Measurements from ENCODE around the gene CXCL6. TPM values are rescaled to one million over a fixed set of nuclear protein-coding genes. Genes with fewer than 3 reads are reported as not detected.
A peak's percentile ranks its signal among the peaks of the same experiment; 100 is the strongest.

Gene CXCL6
- polyA plus RNA-seq, 3 donors = not detected

DNA sequence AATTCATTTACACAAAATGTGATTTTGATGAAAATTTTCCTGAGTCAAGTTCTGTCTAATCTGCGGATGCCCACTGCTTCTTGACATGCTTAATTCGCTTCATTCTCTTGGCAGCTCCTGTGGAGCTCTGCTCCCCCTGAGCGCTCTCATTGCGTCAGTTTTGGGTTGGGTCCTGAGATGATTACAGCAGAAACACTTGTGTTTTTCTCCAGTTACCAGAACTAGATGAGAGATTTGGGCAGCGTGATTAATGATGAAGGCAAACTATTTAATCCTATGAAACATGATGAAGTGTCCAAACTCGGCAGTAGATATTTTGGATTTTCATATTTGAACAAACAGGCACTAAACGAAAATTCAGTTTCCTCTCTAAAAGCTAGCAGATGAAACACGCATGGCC lies 28.5 kb downstream of the CXCL6 start:
- H3K4me3 Mint-ChIP-seq = no peak overlapping the region
- no peak overlapping the region for H3K4me2 ChIP-seq (replicated peaks; ENCODE audit: extremely low read depth, low read length, poor library complexity, severe bottlenecking)
- H3K27ac ChIP-seq (ENCODE audit: low read depth in 1 of 2, low read length in 2 of 2) = no peak overlapping the region
- peaks cover 0 to 1% (median 0%) of the 10 kb centered on the region in 7 donors for H3K9me3 Mint-ChIP-seq
- no peaks in the 10 kb centered on the region for H3K36me3 ChIP-seq (replicated peaks in 1 of 2; ENCODE audit: control insufficient read depth in 1 of 2, insufficient read depth in 2 of 2, low read length in 2 of 2)
- H4K20me1 ChIP-seq (ENCODE audit: insufficient read depth, low read length) = no peaks in the 10 kb centered on the region
- peaks cover 21% of the 10 kb centered on the region for H3K4me1 Mint-ChIP-seq
- 88% methylated on average over 4 of the region's 8 CpGs for WGBS (ENCODE audit: insufficient coverage)
- H3K79me2 ChIP-seq (ENCODE audit: insufficient read depth, low read length) = peaks cover 4% of the 10 kb centered on the region
- H3K9ac ChIP-seq (ENCODE audit: insufficient read depth, low read length, poor library complexity, severe bottlenecking) = no peak overlapping the region
- H3K27ac Mint-ChIP-seq = no peak overlapping the region
- no peak for DNase-seq
- peaks cover 5 to 28% of the 10 kb centered on the region in 2 donors for H3K4me1 ChIP-seq (ENCODE audit: control insufficient read depth in 1 of 2, insufficient read depth in 2 of 2, low read length in 2 of 2)
- intact Hi-C loops (cut with micrococcal nuclease) = no loop called here
- peaks cover 0 to 4% (median 2%) of the 10 kb centered on the region in 3 donors for H3K27me3 Mint-ChIP-seq (ENCODE audit: low read depth in 3 of 3)
- H2AFZ ChIP-seq (ENCODE audit: insufficient read depth, low read depth, low read length, poor library complexity, severe bottlenecking) = no peak overlapping the region
- no peak overlapping the region for H3K4me3 ChIP-seq (replicated peaks in 1 of 3; ENCODE audit: low read depth in 2 of 3, low read length in 3 of 3)
- peaks cover 0 to 3% of the 10 kb centered on the region in 2 donors for H3K36me3 Mint-ChIP-seq
- no peaks in the 10 kb centered on the region for H3K9me3 ChIP-seq (replicated peaks in 1 of 2; ENCODE audit: control insufficient read depth in 1 of 2, insufficient read depth in 1 of 2, low read length in 2 of 2)
- no peak for TF ChIP-seq CTCF (IDR thresholded peaks at IDR 0.05)
- no peaks in the 10 kb centered on the region for H3K27me3 ChIP-seq (ENCODE audit: control insufficient read depth in 2 of 2, insufficient read depth in 2 of 2, low read length in 2 of 2)

DNA sequence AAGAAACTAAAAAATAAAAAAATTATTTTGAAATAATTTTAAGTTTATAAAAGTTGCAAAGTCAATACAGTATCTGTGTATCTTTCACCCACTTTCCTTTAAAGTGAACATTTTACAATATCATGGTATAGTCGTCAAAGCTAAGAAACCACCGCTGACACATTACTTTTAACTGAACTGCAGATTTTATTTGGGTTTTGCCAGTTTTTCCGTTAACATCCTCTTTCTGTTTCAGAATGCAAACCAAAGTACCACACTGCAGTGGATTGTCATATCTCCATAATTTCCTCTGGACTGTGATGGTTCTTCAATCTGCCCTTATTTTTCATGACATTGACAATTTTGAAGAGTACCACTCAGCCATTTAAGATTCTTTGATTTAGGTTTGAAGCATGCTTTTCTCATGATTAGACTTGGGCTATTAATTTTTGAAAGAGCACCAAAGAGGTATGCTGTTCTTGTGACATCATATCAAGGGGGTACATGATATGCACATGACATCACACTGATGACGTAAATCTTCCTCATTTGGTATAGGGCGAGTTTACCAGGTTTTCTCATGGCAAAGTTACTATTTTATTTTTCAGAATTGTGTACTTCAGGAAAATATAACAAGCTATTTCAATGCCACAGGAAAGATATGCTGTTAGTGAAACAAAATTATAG lies 29.1 kb downstream of the CXCL6 start:
- WGBS (ENCODE audit: insufficient coverage) = 13% methylated on average over 3 of the region's 5 CpGs

More for the DNA sequence above, 29.1 kb downstream of the CXCL6 start:
- H3K9ac ChIP-seq (ENCODE audit: insufficient read depth, low read length, poor library complexity, severe bottlenecking) = no peak overlapping the region
- intact Hi-C loops (cut with micrococcal nuclease) = no loop called here
- no peak overlapping the region for H3K4me3 ChIP-seq (replicated peaks in 1 of 3; ENCODE audit: low read depth in 2 of 3, low read length in 3 of 3)
- peaks cover 0 to 4% (median 2%) of the 10 kb centered on the region in 3 donors for H3K27me3 Mint-ChIP-seq (ENCODE audit: low read depth in 3 of 3)
- H3K36me3 Mint-ChIP-seq = peaks cover 0 to 3% of the 10 kb centered on the region in 2 donors
- no peak overlapping the region for H2AFZ ChIP-seq (ENCODE audit: insufficient read depth, low read depth, low read length, poor library complexity, severe bottlenecking)
- peak overlapping the region in 1 of 7 donors; percentile 18 for H3K27ac Mint-ChIP-seq
- H3K4me3 Mint-ChIP-seq = no peak overlapping the region
- no peaks in the 10 kb centered on the region for H3K9me3 ChIP-seq (replicated peaks in 1 of 2; ENCODE audit: control insufficient read depth in 1 of 2, insufficient read depth in 1 of 2, low read length in 2 of 2)
- H3K4me2 ChIP-seq (replicated peaks; ENCODE audit: extremely low read depth, low read length, poor library complexity, severe bottlenecking) = peak overlapping the region; percentile 9
- H3K27ac ChIP-seq (ENCODE audit: low read depth in 1 of 2, low read length in 2 of 2) = no peak overlapping the region
- no peak for TF ChIP-seq CTCF (IDR thresholded peaks at IDR 0.05)
- H3K4me1 ChIP-seq (ENCODE audit: control insufficient read depth in 1 of 2, insufficient read depth in 2 of 2, low read length in 2 of 2) = peaks cover 11 to 35% of the 10 kb centered on the region in 2 donors
- H3K79me2 ChIP-seq (ENCODE audit: insufficient read depth, low read length) = peaks cover 4% of the 10 kb centered on the region
- H3K27me3 ChIP-seq (ENCODE audit: control insufficient read depth in 2 of 2, insufficient read depth in 2 of 2, low read length in 2 of 2) = no peaks in the 10 kb centered on the region
- H3K9me3 Mint-ChIP-seq = peaks cover 0 to 1% (median 0%) of the 10 kb centered on the region in 7 donors
- peak in 2 of 3 donors; percentile 31 to 40 for DNase-seq
- H3K36me3 ChIP-seq (replicated peaks in 1 of 2; ENCODE audit: control insufficient read depth in 1 of 2, insufficient read depth in 2 of 2, low read length in 2 of 2) = no peaks in the 10 kb centered on the region
- peaks cover 27% of the 10 kb centered on the region for H3K4me1 Mint-ChIP-seq
- no peaks in the 10 kb centered on the region for H4K20me1 ChIP-seq (ENCODE audit: insufficient read depth, low read length)
